RWPE2 (cell line): ENCODE data around the gene GFPT1.
"Not testable (repeated sequence)": the region's sequence is repeated elsewhere in the genome, so short reads cannot be mapped to it uniquely, and the experiment has no call there.

ENCODE experiments used
- ATAC-seq: fragments of 200-7000 bp; cut with Tn5 transposase; 3 replicates; pipeline ENCODE4 v1.9.1; 2021; ENCODE audit warnings: low read depth
- DNase-seq: peaks from one replicate; pipeline ENCODE4 v3.0.0-alpha.2; 2020; ENCODE audit warnings: low spot score
- H3K27ac ChIP-seq: fragments of 450-650 bp; 2 replicates; pipeline ENCODE4 v1.5.1; 2017; ENCODE audit warnings: mild to moderate bottlenecking; ENCODE audit not compliant: poor library complexity, severe bottlenecking
- H3K27me3 ChIP-seq: fragments of 250-450 bp; sonication (Bioruptor Pico); 2 replicates; pipeline ENCODE4 v1.5.1; 2021; ENCODE audit warnings: mild to moderate bottlenecking, moderate library complexity; ENCODE audit not compliant: insufficient read depth, poor library complexity, severe bottlenecking
- H3K36me3 ChIP-seq: fragments of 250-450 bp; sonication (Bioruptor Pico); 2 replicates; pipeline ENCODE4 v1.5.1; 2020; ENCODE audit warnings: low read depth, mild to moderate bottlenecking, moderate library complexity
- H3K4me1 ChIP-seq: fragments of 250-450 bp; sonication (Bioruptor Pico); 2 replicates; pipeline ENCODE4 v1.5.1; 2021; ENCODE audit warnings: mild to moderate bottlenecking, moderate library complexity; ENCODE audit not compliant: insufficient read depth, poor library complexity, severe bottlenecking
- H3K4me3 ChIP-seq: fragments of 250-450 bp; sonication (Bioruptor Pico); 2 replicates; pipeline ENCODE4 v1.5.1; 2021; ENCODE audit warnings: mild to moderate bottlenecking, moderate library complexity; ENCODE audit not compliant: severe bottlenecking
- H3K9me3 ChIP-seq: fragments of 250-450 bp; sonication (Bioruptor Pico); 2 replicates; pipeline ENCODE4 v1.5.1; 2021; ENCODE audit warnings: mild to moderate bottlenecking, moderate library complexity; ENCODE audit not compliant: severe bottlenecking
- CTCF ChIP-seq: fragments of 450-650 bp; IDR thresholded peaks from one replicate; pipeline ENCODE4 v1.5.1; 2017; ENCODE audit warnings: mild to moderate bottlenecking, moderate library complexity; ENCODE audit not compliant: poor library complexity, severe bottlenecking

The GFPT1 gene

GRCh38 chr2:69428981-69429380, 42.0 kb upstream of the GFPT1 start:
- DNase-seq (no peak), ATAC-seq (no peak)
- H3K4me1 ChIP-seq, result no peaks in the 10 kb centered on the region
- no peak for TF ChIP-seq CTCF
- no peaks in the 10 kb centered on the region for H3K27me3 ChIP-seq
- H3K27ac ChIP-seq, result no peak overlapping the region
- H3K9me3 ChIP-seq, result no peaks in the 10 kb centered on the region
- no peak overlapping the region for H3K4me3 ChIP-seq
- peaks cover 46% of the 10 kb centered on the region for H3K36me3 ChIP-seq

- ATAC-seq, result no peak
- Histone ChIP-seq H3K4me3 (no peak overlapping the region), H3K4me1 (no peaks in the 10 kb centered on the region), H3K9me3 (no peaks in the 10 kb centered on the region), H3K27me3 (no peaks in the 10 kb centered on the region), H3K36me3 (peaks cover 47% of the 10 kb centered on the region), H3K27ac (no peak overlapping the region)
- TF ChIP-seq CTCF, result no peak
- no peak for DNase-seq
Observed at GRCh38 chr2:69424419-69424818, 37.4 kb upstream of the GFPT1 start.

GRCh38 chr2:69422198-69422597, 35.2 kb upstream of the GFPT1 start:
- Histone ChIP-seq H3K36me3 (peaks cover 47% of the 10 kb centered on the region), H3K9me3 (no peaks in the 10 kb centered on the region), H3K4me1 (no peaks in the 10 kb centered on the region), H3K27me3 (no peaks in the 10 kb centered on the region), H3K4me3 (no peak overlapping the region), H3K27ac (no peak overlapping the region)
- no peak for DNase-seq
- TF ChIP-seq CTCF, result no peak
- no peak for ATAC-seq

- not testable (repeated sequence) for H3K27ac ChIP-seq, ATAC-seq, DNase-seq, H3K27me3 ChIP-seq, H3K4me3 ChIP-seq, H3K9me3 ChIP-seq, H3K4me1 ChIP-seq
- H3K36me3 ChIP-seq, result peaks cover 51% of the 10 kb centered on the region
Observed at GRCh38 chr2:69419111-69419510, 32.1 kb upstream of the GFPT1 start.

- peaks cover 42% of the 10 kb centered on the region for H3K36me3 ChIP-seq
- no peak for TF ChIP-seq CTCF
- no peak for ATAC-seq
Observed at GRCh38 chr2:69416147-69416546, 29.1 kb upstream of the GFPT1 start.

More at GRCh38 chr2:69416147-69416546, 29.1 kb upstream of the GFPT1 start:
- Histone ChIP-seq H3K9me3 (no peaks in the 10 kb centered on the region), H3K27me3 (no peaks in the 10 kb centered on the region), H3K4me1 (no peaks in the 10 kb centered on the region), H3K4me3 (no peak overlapping the region), H3K27ac (no peak overlapping the region)
- DNase-seq, result no peak
